ENCODE results near the gene MRPL19. TPM values are rescaled to one million over a fixed set of nuclear protein-coding genes. Genes with fewer than 3 reads are reported as not detected.

The MRPL19 gene
- polyA plus RNA-seq, 3 donors = 4.5 to 25.0 (median 25.0) TPM

DNA sequence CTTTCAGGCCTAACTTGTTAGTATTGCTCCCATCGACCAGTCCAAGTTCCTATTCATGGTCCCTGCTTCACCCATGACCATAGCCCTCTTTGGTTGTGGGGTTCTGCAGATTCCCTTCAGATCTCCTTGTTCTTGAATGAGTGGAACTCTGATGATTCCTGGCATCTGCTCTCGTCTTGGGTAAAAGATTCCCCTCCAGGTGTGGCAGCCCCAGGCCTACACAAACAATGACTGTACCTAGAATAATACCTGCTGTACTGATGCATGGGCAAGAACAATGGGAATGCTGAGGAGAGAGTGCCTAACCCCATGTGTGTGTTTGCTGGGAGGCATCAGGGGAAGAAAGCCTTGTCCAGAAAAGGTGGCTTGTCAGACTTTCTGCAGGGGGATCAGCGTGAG, 39.2 kb upstream of the MRPL19 start:
- intact Hi-C loops (cut with micrococcal nuclease) = loop anchor here (5.0 to 10.0 kb wide), 2 partner anchors 690 to 693 kb away; no protein-coding TSS in a partner anchor
- Mint-ChIP-seq H3K27me3 (ENCODE audit: low read depth in 3 of 3) (peaks cover 34 to 46% (median 35%) of the 10 kb centered on the region in 3 donors), H3K4me1 (peaks cover 3% of the 10 kb centered on the region), H3K4me3 (peak overlapping the region in 1 of 2 donors; percentile 21), H3K27ac (no peak overlapping the region), H3K36me3 (no peaks in the 10 kb centered on the region), H3K9me3 (peaks cover 0 to 2% (median 0%) of the 10 kb centered on the region in 7 donors)
- Histone ChIP-seq H3K27ac (ENCODE audit: low read depth in 1 of 2, low read length in 2 of 2) (no peak overlapping the region), H3K4me1 (ENCODE audit: control insufficient read depth in 1 of 2, insufficient read depth in 2 of 2, low read length in 2 of 2) (no peaks in the 10 kb centered on the region), H2AFZ (ENCODE audit: insufficient read depth, low read depth, low read length, poor library complexity, severe bottlenecking) (no peak overlapping the region), H4K20me1 (ENCODE audit: insufficient read depth, low read length) (no peaks in the 10 kb centered on the region), H3K27me3 (ENCODE audit: control insufficient read depth in 2 of 2, insufficient read depth in 2 of 2, low read length in 2 of 2) (peaks cover 25% of the 10 kb centered on the region in 2 donors), H3K36me3 (replicated peaks in 1 of 2; ENCODE audit: control insufficient read depth in 1 of 2, insufficient read depth in 2 of 2, low read length in 2 of 2) (no peaks in the 10 kb centered on the region), H3K4me3 (replicated peaks in 1 of 3; ENCODE audit: low read depth in 2 of 3, low read length in 3 of 3) (no peak overlapping the region), H3K9me3 (replicated peaks in 1 of 2; ENCODE audit: control insufficient read depth in 1 of 2, insufficient read depth in 1 of 2, low read length in 2 of 2) (no peaks in the 10 kb centered on the region), H3K4me2 (replicated peaks; ENCODE audit: extremely low read depth, low read length, poor library complexity, severe bottlenecking) (no peak overlapping the region), H3K9ac (ENCODE audit: insufficient read depth, low read length, poor library complexity, severe bottlenecking) (no peak overlapping the region), H3K79me2 (ENCODE audit: insufficient read depth, low read length) (no peaks in the 10 kb centered on the region)
- 92% methylated on average over 2 of the region's 3 CpGs for WGBS (ENCODE audit: insufficient coverage)
- TF ChIP-seq, protein P1, sequence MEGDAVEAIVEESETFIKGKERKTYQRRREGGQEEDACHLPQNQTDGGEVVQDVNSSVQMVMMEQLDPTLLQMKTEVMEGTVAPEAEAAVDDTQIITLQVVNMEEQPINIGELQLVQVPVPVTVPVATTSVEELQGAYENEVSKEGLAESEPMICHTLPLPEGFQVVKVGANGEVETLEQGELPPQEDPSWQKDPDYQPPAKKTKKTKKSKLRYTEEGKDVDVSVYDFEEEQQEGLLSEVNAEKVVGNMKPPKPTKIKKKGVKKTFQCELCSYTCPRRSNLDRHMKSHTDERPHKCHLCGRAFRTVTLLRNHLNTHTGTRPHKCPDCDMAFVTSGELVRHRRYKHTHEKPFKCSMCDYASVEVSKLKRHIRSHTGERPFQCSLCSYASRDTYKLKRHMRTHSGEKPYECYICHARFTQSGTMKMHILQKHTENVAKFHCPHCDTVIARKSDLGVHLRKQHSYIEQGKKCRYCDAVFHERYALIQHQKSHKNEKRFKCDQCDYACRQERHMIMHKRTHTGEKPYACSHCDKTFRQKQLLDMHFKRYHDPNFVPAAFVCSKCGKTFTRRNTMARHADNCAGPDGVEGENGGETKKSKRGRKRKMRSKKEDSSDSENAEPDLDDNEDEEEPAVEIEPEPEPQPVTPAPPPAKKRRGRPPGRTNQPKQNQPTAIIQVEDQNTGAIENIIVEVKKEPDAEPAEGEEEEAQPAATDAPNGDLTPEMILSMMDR (IDR thresholded peaks at IDR 0.05) = no peak
- DNase-seq = no peak

DNA sequence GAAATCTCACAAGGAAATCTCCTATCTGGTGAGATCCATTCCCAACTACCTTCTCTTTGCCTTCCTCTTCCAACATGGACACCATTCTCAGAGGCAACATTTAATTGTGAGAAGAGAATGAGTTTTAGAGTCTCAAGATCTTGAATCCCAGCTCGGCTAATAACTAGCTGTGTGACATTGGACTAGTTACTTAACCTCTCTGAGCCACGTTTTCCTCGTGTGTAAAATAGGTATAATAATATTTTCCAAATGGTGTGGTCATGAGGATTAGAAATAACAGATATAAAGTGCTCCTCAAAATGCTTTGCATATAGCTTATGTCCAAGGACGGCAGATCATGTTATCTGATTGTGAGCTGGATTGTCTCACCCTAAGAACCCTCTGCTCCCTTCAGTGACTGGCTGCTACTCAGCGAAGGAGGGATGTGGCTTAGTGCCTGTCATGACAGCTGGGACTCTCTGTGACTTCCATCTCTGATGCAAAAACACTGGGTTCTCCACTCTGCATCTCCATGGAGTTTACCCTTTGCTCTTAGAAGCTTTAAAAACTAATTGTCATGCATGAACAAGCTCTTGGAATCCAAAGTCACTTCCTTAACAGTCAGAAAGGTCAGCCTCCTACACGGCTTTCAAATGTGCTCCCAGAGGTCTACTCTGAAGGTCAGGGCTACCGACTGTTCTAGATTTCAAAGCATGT, 38.4 kb upstream of the MRPL19 start:
- H3K36me3 Mint-ChIP-seq = no peaks in the 10 kb centered on the region
- Histone ChIP-seq H3K9ac (ENCODE audit: insufficient read depth, low read length, poor library complexity, severe bottlenecking) (no peak overlapping the region), H4K20me1 (ENCODE audit: insufficient read depth, low read length) (no peaks in the 10 kb centered on the region), H3K27ac (ENCODE audit: low read depth in 1 of 2, low read length in 2 of 2) (no peak overlapping the region), H3K9me3 (replicated peaks in 1 of 2; ENCODE audit: control insufficient read depth in 1 of 2, insufficient read depth in 1 of 2, low read length in 2 of 2) (no peaks in the 10 kb centered on the region), H2AFZ (ENCODE audit: insufficient read depth, low read depth, low read length, poor library complexity, severe bottlenecking) (no peak overlapping the region), H3K4me2 (replicated peaks; ENCODE audit: extremely low read depth, low read length, poor library complexity, severe bottlenecking) (no peak overlapping the region), H3K4me1 (ENCODE audit: control insufficient read depth in 1 of 2, insufficient read depth in 2 of 2, low read length in 2 of 2) (no peaks in the 10 kb centered on the region), H3K79me2 (ENCODE audit: insufficient read depth, low read length) (no peaks in the 10 kb centered on the region), H3K4me3 (replicated peaks in 1 of 3; ENCODE audit: low read depth in 2 of 3, low read length in 3 of 3) (no peak overlapping the region), H3K27me3 (ENCODE audit: control insufficient read depth in 2 of 2, insufficient read depth in 2 of 2, low read length in 2 of 2) (peaks cover 25% of the 10 kb centered on the region in 2 donors), H3K36me3 (replicated peaks in 1 of 2; ENCODE audit: control insufficient read depth in 1 of 2, insufficient read depth in 2 of 2, low read length in 2 of 2) (no peaks in the 10 kb centered on the region)
- no peak for DNase-seq
- 49% methylated on average over 3 of the region's 7 CpGs for WGBS (ENCODE audit: insufficient coverage)
- intact Hi-C loops (cut with micrococcal nuclease) = loop anchor here (5.0 to 10.0 kb wide), 2 partner anchors 691 to 693 kb away; no protein-coding TSS in a partner anchor
- H3K9me3 Mint-ChIP-seq = peaks cover 0 to 2% (median 0%) of the 10 kb centered on the region in 7 donors
- H3K27me3 Mint-ChIP-seq (ENCODE audit: low read depth in 3 of 3) = peaks cover 34 to 48% (median 36%) of the 10 kb centered on the region in 3 donors
- peaks cover 3% of the 10 kb centered on the region for H3K4me1 Mint-ChIP-seq
- no peak overlapping the region for H3K4me3 Mint-ChIP-seq
- TF ChIP-seq, protein P1 (IDR thresholded peaks at IDR 0.05) = no peak
- no peak overlapping the region for H3K27ac Mint-ChIP-seq

Data from CD14-positive monocyte (primary cell).